ENCODE results near the gene NOTCH1. TPM values are rescaled to one million over a fixed set of nuclear protein-coding genes. Genes with fewer than 3 reads are reported as not detected.

The NOTCH1 gene
- total RNA-seq, 2 donors from 2014 or later, result 49.3 to 99.4 TPM

DNA sequence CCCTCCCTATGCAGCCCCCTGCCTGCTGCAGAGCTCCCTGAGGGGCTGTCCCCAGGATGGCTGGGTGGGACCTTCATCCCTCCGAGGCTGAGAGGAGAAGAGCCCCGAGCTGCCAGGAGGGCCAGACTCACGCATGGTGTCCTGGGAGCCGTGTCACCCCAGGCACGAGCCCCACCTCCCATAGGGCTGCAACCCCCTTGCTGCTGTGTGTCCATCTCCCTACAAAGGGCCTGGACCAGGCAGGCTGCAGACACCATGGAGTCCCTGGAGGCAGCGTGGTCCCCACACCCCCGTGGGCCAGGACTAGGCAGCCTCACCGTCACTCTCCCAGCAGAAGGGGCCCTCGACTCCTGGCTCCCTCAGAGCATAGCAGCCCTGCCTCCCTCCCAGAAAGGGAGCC lies 51.8 kb downstream of the NOTCH1 start:
- Histone ChIP-seq H3K9me3 (no peaks in the 10 kb centered on the region), H3K36me3 (peaks cover 16% of the 10 kb centered on the region), H3K27me3 (no peaks in the 10 kb centered on the region), H3K9ac (ENCODE audit: low read depth in 2 of 2, low read length in 2 of 2) (no peak overlapping the region), H3K4me1 (no peaks in the 10 kb centered on the region), H3K4me3 (no peak overlapping the region), H3K27ac (no peak overlapping the region)
- TF ChIP-seq, protein P1, sequence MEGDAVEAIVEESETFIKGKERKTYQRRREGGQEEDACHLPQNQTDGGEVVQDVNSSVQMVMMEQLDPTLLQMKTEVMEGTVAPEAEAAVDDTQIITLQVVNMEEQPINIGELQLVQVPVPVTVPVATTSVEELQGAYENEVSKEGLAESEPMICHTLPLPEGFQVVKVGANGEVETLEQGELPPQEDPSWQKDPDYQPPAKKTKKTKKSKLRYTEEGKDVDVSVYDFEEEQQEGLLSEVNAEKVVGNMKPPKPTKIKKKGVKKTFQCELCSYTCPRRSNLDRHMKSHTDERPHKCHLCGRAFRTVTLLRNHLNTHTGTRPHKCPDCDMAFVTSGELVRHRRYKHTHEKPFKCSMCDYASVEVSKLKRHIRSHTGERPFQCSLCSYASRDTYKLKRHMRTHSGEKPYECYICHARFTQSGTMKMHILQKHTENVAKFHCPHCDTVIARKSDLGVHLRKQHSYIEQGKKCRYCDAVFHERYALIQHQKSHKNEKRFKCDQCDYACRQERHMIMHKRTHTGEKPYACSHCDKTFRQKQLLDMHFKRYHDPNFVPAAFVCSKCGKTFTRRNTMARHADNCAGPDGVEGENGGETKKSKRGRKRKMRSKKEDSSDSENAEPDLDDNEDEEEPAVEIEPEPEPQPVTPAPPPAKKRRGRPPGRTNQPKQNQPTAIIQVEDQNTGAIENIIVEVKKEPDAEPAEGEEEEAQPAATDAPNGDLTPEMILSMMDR (IDR thresholded peaks at IDR 0.05), result no peak
- no peak for DNase-seq
- intact Hi-C loops (cut with DNase I), result no loop called here

DNA sequence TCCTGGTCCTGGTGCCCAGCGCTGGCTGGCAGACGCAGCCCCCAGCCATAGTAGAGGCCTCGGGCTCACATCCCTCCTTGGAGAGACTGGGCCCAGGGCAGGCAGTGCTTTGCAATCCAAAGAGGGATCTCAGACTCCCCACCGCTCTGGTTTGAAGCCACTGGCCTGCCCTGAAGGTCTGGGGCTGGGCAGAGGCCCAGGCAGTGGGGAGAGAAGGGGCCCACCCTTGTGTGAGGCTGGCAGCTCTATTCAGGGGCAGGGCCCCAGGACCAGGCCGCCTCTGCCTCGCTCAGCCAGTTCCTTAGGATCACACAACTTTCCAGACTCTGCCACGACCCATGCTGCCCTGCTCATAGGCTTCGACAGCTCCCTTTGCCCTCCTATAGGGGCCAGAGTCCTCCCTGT lies 52.3 kb downstream of the NOTCH1 start:
- H3K4me3 ChIP-seq, result no peak overlapping the region
- peaks cover 12% of the 10 kb centered on the region for H3K36me3 ChIP-seq
- H3K4me1 ChIP-seq, result no peaks in the 10 kb centered on the region
- H3K9ac ChIP-seq (ENCODE audit: low read depth in 2 of 2, low read length in 2 of 2), result no peak overlapping the region
- intact Hi-C loops (cut with DNase I), result no loop called here
- H3K9me3 ChIP-seq, result no peaks in the 10 kb centered on the region
- TF ChIP-seq, protein P1 (IDR thresholded peaks at IDR 0.05), result no peak
- H3K27ac ChIP-seq, result no peak overlapping the region
- DNase-seq, result no peak
- no peaks in the 10 kb centered on the region for H3K27me3 ChIP-seq

DNA sequence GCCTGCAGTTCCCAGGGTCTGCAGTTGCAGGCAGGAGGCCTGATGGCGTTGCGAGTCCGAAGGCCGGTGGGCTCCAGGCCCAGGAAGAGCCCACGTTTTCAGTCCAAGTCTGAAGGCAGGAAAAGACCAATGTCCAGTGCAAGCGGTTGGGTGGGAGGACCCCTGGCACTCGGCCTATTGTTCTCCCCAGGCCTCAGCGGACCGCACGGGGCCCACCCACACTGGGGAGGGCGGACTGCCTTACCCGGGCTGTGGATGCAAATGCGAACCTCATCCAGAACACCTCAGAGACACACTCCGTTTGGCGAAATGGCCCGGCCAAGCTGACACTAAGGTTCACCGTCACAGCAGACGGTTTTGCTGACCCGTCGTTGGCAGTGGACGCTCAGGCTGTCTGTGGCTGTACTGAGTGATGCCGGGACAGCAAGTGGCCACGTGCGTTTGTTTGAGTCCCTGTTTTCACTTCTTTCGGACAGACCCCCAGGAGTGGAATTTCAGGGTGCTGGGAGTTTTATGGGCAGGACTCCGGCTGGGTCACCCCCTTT lies 52.8 kb downstream of the NOTCH1 start:
- no peak overlapping the region for H3K9ac ChIP-seq (ENCODE audit: low read depth in 2 of 2, low read length in 2 of 2)
- intact Hi-C loops (cut with DNase I), result no loop called here
- H3K9me3 ChIP-seq, result no peaks in the 10 kb centered on the region
- H3K27me3 ChIP-seq, result no peaks in the 10 kb centered on the region
- DNase-seq, result no peak
- H3K4me1 ChIP-seq, result no peaks in the 10 kb centered on the region
- TF ChIP-seq, protein P1 (IDR thresholded peaks at IDR 0.05), result no peak
- peaks cover 11% of the 10 kb centered on the region for H3K36me3 ChIP-seq
- H3K4me3 ChIP-seq, result no peak overlapping the region
- H3K27ac ChIP-seq, result no peak overlapping the region

DNA sequence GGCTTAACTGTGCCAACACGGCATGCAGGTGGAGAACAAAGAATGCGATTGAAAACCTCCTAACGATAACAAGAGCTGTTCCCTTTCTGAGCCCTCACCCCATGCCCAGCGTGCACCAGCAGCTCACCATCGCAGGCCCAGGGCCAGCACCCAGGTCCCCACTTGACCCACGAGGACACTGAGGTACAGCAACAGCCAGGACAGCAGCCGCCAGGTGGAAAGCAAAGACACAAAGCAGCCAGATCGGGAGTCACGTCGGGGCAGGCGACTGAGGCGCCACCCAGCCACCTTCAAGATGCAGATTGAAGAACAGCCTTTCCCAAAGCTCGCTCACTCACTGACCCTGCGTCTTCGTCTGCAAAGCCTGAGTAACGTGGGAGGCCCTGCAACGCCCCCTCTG lies 56.1 kb downstream of the NOTCH1 start:
- Histone ChIP-seq H3K27ac (no peak overlapping the region), H3K36me3 (no peaks in the 10 kb centered on the region), H3K9me3 (no peaks in the 10 kb centered on the region), H3K4me3 (no peak overlapping the region), H3K4me1 (peaks cover 2% of the 10 kb centered on the region), H3K9ac (ENCODE audit: low read depth in 2 of 2, low read length in 2 of 2) (no peak overlapping the region), H3K27me3 (no peaks in the 10 kb centered on the region)
- intact Hi-C loops (cut with DNase I), result loop anchor here (2.0 kb wide), 1 partner anchor 141 kb away; no protein-coding TSS in a partner anchor
- no peak for DNase-seq
- TF ChIP-seq, protein P1 (IDR thresholded peaks at IDR 0.05), result no peak

DNA sequence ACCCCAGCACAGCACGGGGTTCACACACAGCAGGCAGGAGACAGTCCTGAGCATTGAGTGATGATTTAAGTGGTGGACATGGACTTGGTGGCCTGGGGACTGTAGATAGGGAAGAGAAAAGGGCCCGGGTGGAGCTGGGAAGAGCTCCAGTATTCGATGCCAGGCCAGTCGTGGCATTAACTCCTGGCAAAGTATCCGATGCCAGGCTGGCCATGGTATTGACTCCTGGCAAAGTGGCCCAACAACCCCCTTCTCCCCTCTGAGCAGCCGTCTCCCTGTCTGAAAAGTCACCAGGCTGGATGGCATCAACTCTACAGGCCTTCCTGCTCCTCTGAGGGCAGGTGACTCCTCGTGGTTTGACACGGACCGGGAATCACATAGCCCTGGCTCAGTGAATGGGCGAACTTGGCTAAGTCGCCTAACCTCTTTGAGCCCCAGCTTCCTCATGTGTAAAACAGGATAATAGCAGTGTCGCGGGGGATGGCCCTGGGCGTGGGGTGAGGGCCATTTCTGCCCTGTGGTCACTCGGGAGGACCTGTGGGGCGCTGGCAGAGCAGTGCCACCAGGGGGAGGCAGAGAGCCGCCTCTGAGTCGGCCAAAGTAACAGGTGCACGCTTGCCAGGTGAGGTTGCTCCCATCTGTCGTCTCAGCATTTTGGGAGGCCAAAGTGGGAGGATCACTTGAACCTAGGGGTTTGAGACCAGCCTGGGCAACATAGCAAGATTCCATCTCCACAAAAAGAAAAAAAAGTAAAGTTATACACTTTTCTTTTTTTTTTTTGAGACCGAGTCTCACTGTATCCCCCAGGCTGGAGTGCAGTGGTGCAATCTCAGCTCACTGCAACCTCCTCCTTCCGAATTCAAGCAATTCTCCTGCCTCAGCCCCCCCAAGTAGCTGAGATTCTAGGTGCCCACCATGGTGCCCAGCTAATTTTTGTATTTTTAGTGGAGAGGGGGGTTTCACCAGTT lies 57.3 kb downstream of the NOTCH1 start:
- Histone ChIP-seq H3K27ac (no peak overlapping the region), H3K4me1 (peaks cover 11% of the 10 kb centered on the region), H3K4me3 (no peak overlapping the region), H3K9me3 (no peaks in the 10 kb centered on the region), H3K27me3 (no peaks in the 10 kb centered on the region), H3K9ac (ENCODE audit: low read depth in 2 of 2, low read length in 2 of 2) (no peak overlapping the region), H3K36me3 (no peaks in the 10 kb centered on the region)
- peak; percentile 79 for DNase-seq
- TF ChIP-seq, protein P1 (IDR thresholded peaks at IDR 0.05), result peak; percentile 95
- intact Hi-C loops (cut with DNase I), result loop anchor here (2.0 kb wide), 1 partner anchor 142 kb away; no protein-coding TSS in a partner anchor

Data from colonic mucosa (tissue), 4 donors.